Mucosa of descending colon (tissue), 3 donors: ENCODE results near the gene TCF4. TPM values are rescaled to one million over a fixed set of nuclear protein-coding genes. Genes with fewer than 3 reads are reported as not detected.

ENCODE experiments used
- ATAC-seq: fragments of 200-7000 bp; cut with Tn5 transposase; one replicate; pipeline ENCODE4 v1.9.1; 2020; ENCODE audit warnings: mild to moderate bottlenecking, moderate library complexity
- DNase-seq, 3 donors: peaks; one replicate each; pipeline ENCODE4 v3.0.0-alpha.2; 2020
- H3K36me3 ChIP-seq: fragments of 200-600 bp; one replicate; pipeline ENCODE4 v1.8.0; 2021; ENCODE audit warnings: low read depth, mild to moderate bottlenecking
- H3K4me1 ChIP-seq: fragments of 200-600 bp; one replicate; pipeline ENCODE4 v1.8.0; 2021; ENCODE audit warnings: low read depth, mild to moderate bottlenecking
- H3K4me3 ChIP-seq: fragments of 200-600 bp; one replicate; pipeline ENCODE4 v1.8.0; 2021; ENCODE audit warnings: mild to moderate bottlenecking
- H3K9me3 ChIP-seq: fragments of 200-600 bp; one replicate; pipeline ENCODE4 v1.8.0; 2021; ENCODE audit warnings: mild to moderate bottlenecking
- CTCF ChIP-seq: fragments of 200-600 bp; IDR thresholded peaks from one replicate; pipeline ENCODE4 v1.8.0; 2022; ENCODE audit warnings: antibody characterized with exemption, mild to moderate bottlenecking
- intact Hi-C, 2 donors: fragments of 100-400 bp; cut with DNase I in 1 of 2; cut with micrococcal nuclease in 1 of 2; formaldehyde crosslinking; loops; one replicate each; pipeline versions ENCODE4 v1.11.0 to v1.11.1; 2022; cut with DNase I, micrococcal nuclease
- total RNA-seq, 3 donors: library from RNA; stranded (reverse); fragmentation: NEBNext Ultra II Directional in 2 of 3; extraction: Animal tissue kit (Norgen Biotek cat#: 25700) in 2 of 3; gene quantifications; one replicate each; pipeline versions ENCODE4 v1.2.1 to v1.2.4, GENCODE V29; 2021 to 2023
- donor health status: DM: no; HTN: no; CAD: no; lungs with moderate emphysema.
- donor health status: DM: no; HTN: no; CAD: no.
- donor health status: DM: no; HTN: yes; CAD: no.

Gene TCF4
- total RNA-seq, 3 donors from 2014 or later = 20.7 to 88.2 (median 24.6) TPM

- no peak for ATAC-seq
- DNase-seq = no peak
- no peaks in the 10 kb centered on the region for H3K36me3 ChIP-seq
- intact Hi-C loops = no loop called here
- H3K4me3 ChIP-seq = no peak overlapping the region
- no peak for TF ChIP-seq CTCF
- no peaks in the 10 kb centered on the region for H3K9me3 ChIP-seq
- H3K4me1 ChIP-seq = no peaks in the 10 kb centered on the region
These were observed 205.7 kb downstream of the TCF4 start for GRCh38 chr18:55382277-55382805.

GRCh38 chr18:55381277-55381676, 206.7 kb downstream of the TCF4 start:
- no peak for TF ChIP-seq CTCF
- intact Hi-C loops = no loop called here
- H3K4me3 ChIP-seq = no peak overlapping the region
- no peak for ATAC-seq
- no peaks in the 10 kb centered on the region for H3K9me3 ChIP-seq
- DNase-seq = no peak
- H3K4me1 ChIP-seq = no peaks in the 10 kb centered on the region
- no peaks in the 10 kb centered on the region for H3K36me3 ChIP-seq

- Histone ChIP-seq H3K4me1 (no peaks in the 10 kb centered on the region), H3K36me3 (no peaks in the 10 kb centered on the region), H3K4me3 (no peak overlapping the region), H3K9me3 (no peaks in the 10 kb centered on the region)
- intact Hi-C loops = no loop called here
- no peak for TF ChIP-seq CTCF
- no peak for ATAC-seq
- no peak for DNase-seq
These were observed 207.4 kb downstream of the TCF4 start for GRCh38 chr18:55380589-55380988.

DNA sequence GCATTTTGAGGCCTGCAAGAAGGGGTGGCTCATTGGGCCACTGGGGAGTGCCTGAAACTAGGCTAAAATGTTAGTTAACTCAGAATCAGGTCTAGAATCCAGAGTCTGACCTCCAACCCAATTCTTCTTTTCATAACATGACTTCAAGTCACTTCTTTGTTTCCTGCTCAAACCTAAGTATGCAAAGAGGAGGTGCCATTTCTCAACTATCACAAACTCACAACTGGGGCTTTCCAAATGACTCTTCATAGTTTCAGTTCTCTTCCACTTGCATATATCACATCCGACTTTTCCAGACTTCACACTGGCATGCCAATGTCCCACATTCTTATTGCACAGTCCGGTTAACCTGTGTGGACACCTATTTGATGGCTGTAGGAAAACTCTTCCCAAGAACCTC, 211.6 kb downstream of the TCF4 start:
- no peak for ATAC-seq
- Histone ChIP-seq H3K4me1 (no peaks in the 10 kb centered on the region), H3K36me3 (no peaks in the 10 kb centered on the region), H3K4me3 (no peak overlapping the region), H3K9me3 (no peaks in the 10 kb centered on the region)
- intact Hi-C loops = no loop called here
- DNase-seq = no peak
- no peak for TF ChIP-seq CTCF

DNA sequence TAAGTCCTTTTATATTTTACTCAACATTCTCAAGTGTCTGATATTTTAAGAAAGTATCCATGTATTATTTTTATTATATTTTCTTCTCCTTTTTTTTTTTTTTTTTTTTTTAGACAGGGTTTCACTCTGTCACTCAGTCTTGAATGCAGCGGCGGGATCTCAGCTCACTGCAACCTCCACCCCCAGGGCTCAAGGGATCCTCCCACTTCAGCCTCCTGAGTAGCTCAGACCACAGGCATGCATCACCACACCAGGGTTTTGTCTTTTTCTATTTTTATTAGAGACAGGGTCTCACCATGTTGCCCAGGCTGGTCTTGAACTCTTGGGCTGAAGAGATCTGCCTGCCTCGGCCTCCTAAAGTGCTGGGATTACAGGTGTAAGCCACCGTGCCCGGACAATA, 212.1 kb downstream of the TCF4 start:
- no peaks in the 10 kb centered on the region for H3K9me3 ChIP-seq
- H3K36me3 ChIP-seq = no peaks in the 10 kb centered on the region
- no peak overlapping the region for H3K4me3 ChIP-seq
- ATAC-seq (no peak), DNase-seq (no peak)
- TF ChIP-seq CTCF = no peak
- intact Hi-C loops = no loop called here
- H3K4me1 ChIP-seq = no peaks in the 10 kb centered on the region

DNA sequence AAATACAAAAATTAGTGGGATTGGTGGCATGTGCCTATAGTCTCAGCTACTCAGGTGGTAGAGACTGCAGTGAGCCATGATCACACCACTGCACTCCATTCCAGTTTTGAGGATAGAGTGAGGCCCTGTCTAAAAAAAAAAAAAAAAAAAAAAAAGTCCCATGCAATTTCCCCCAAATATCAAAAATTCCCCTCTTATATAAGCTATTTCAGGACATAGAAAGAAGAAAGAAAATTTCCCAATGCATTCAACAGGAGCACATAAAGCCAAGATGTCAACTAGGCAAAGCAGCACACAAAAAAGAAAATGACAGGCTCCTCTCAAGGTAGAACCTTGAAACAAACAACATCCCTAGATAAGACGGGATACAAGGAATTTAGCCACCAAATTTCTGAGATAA, 213.3 kb downstream of the TCF4 start:
- ATAC-seq = no peak
- Histone ChIP-seq H3K9me3 (no peaks in the 10 kb centered on the region), H3K36me3 (no peaks in the 10 kb centered on the region), H3K4me1 (no peaks in the 10 kb centered on the region), H3K4me3 (no peak overlapping the region)
- intact Hi-C loops = no loop called here
- no peak for DNase-seq
- TF ChIP-seq CTCF = no peak
